WERI-Rb-1 (cell line): ENCODE measurements around the gene TRIM43B.
"Not testable (repeated sequence)": the region's sequence is repeated elsewhere in the genome, so short reads cannot be mapped to it uniquely, and the experiment has no call there.

Source experiments
- DNase-seq: peaks from one replicate; pipeline ENCODE4 v3.0.0-alpha.2; 2020
- H3K27ac ChIP-seq: fragments of 250-450 bp; sonication (Bioruptor Pico); 2 replicates; pipeline ENCODE4 v1.5.1; 2020; ENCODE audit warnings: mild to moderate bottlenecking, moderate library complexity
- H3K27me3 ChIP-seq: fragments of 250-450 bp; sonication (Bioruptor Pico); 2 replicates; pipeline ENCODE4 v1.5.1; 2021; ENCODE audit warnings: mild to moderate bottlenecking, low read depth, moderate library complexity; ENCODE audit not compliant: insufficient read depth, severe bottlenecking
- H3K36me3 ChIP-seq: fragments of 250-450 bp; sonication (Bioruptor Pico); 2 replicates; pipeline ENCODE4 v1.5.1; 2020; ENCODE audit warnings: mild to moderate bottlenecking, moderate library complexity
- H3K4me3 ChIP-seq: 2 replicates; pipeline ENCODE4 v1.5.1; 2011; ENCODE audit warnings: low read depth, mild to moderate bottlenecking, control low read depth, low read length
- H3K9me3 ChIP-seq: fragments of 250-450 bp; sonication (Bioruptor Pico); 2 replicates; pipeline ENCODE4 v1.5.1; 2021; ENCODE audit warnings: mild to moderate bottlenecking, moderate library complexity; ENCODE audit not compliant: severe bottlenecking
- CTCF ChIP-seq: IDR thresholded peaks from 2 replicates; pipeline ENCODE4 v1.5.1; 2011; ENCODE audit warnings: low read depth, mild to moderate bottlenecking, control low read depth, inconsistent platforms, low read length

Gene TRIM43B

GRCh38 chr2:95514718-95515117, 30.2 kb upstream of the TRIM43B start:
- no peak overlapping the region for H3K27ac ChIP-seq
- H3K27me3 ChIP-seq, result no peaks in the 10 kb centered on the region
- DNase-seq, result no peak
- H3K9me3 ChIP-seq, result no peaks in the 10 kb centered on the region
- TF ChIP-seq CTCF, result no peak
- H3K36me3 ChIP-seq, result no peaks in the 10 kb centered on the region
- H3K4me3 ChIP-seq, result no peak overlapping the region

GRCh38 chr2:95514226-95514625, 29.7 kb upstream of the TRIM43B start:
- not testable (repeated sequence) for H3K27me3 ChIP-seq, H3K9me3 ChIP-seq, H3K27ac ChIP-seq, DNase-seq, H3K36me3 ChIP-seq, H3K4me3 ChIP-seq

GRCh38 chr2:95509408-95509807, 24.9 kb upstream of the TRIM43B start:
- H3K27ac ChIP-seq, result no peak overlapping the region
- H3K9me3 ChIP-seq, result no peaks in the 10 kb centered on the region
- no peak for TF ChIP-seq CTCF
- DNase-seq, result no peak
- H3K36me3 ChIP-seq, result no peaks in the 10 kb centered on the region
- H3K27me3 ChIP-seq, result no peaks in the 10 kb centered on the region
- H3K4me3 ChIP-seq, result no peak overlapping the region

GRCh38 chr2:95505222-95505621, 20.7 kb upstream of the TRIM43B start:
- Histone ChIP-seq H3K27ac (no peak overlapping the region), H3K9me3 (no peaks in the 10 kb centered on the region), H3K27me3 (no peaks in the 10 kb centered on the region), H3K4me3 (no peak overlapping the region), H3K36me3 (no peaks in the 10 kb centered on the region)
- no peak for DNase-seq
- no peak for TF ChIP-seq CTCF

GRCh38 chr2:95500854-95501253, 16.3 kb upstream of the TRIM43B start:
- DNase-seq, result no peak
- no peak overlapping the region for H3K27ac ChIP-seq
- TF ChIP-seq CTCF, result no peak
- no peaks in the 10 kb centered on the region for H3K27me3 ChIP-seq
- no peak overlapping the region for H3K4me3 ChIP-seq
- H3K36me3 ChIP-seq, result no peaks in the 10 kb centered on the region
- H3K9me3 ChIP-seq, result no peaks in the 10 kb centered on the region

GRCh38 chr2:95492076-95492475, 7.5 kb upstream of the TRIM43B start:
- H3K36me3 ChIP-seq, DNase-seq, H3K9me3 ChIP-seq, H3K4me3 ChIP-seq, H3K27me3 ChIP-seq, H3K27ac ChIP-seq: not testable (repeated sequence)

GRCh38 chr2:95475025-95475424, 9.5 kb downstream of the TRIM43B start:
- not testable (repeated sequence) for DNase-seq, H3K4me3 ChIP-seq, H3K9me3 ChIP-seq, H3K27ac ChIP-seq, H3K27me3 ChIP-seq, H3K36me3 ChIP-seq

- not testable (repeated sequence) for H3K9me3 ChIP-seq, DNase-seq, H3K4me3 ChIP-seq, H3K27ac ChIP-seq, H3K27me3 ChIP-seq, H3K36me3 ChIP-seq
Observed at GRCh38 chr2:95467984-95468383, 16.6 kb downstream of the TRIM43B start.

GRCh38 chr2:95466572-95466971, 18.0 kb downstream of the TRIM43B start:
- H3K27ac ChIP-seq, H3K36me3 ChIP-seq, H3K4me3 ChIP-seq, H3K9me3 ChIP-seq, H3K27me3 ChIP-seq, DNase-seq: not testable (repeated sequence)

- H3K9me3 ChIP-seq, H3K27me3 ChIP-seq, H3K27ac ChIP-seq, DNase-seq, H3K4me3 ChIP-seq, H3K36me3 ChIP-seq: not testable (repeated sequence)
Observed at GRCh38 chr2:95463292-95463691, 21.3 kb downstream of the TRIM43B start.

GRCh38 chr2:95445317-95445716, 39.2 kb downstream of the TRIM43B start:
- H3K36me3 ChIP-seq, DNase-seq, H3K4me3 ChIP-seq, H3K9me3 ChIP-seq, H3K27ac ChIP-seq, H3K27me3 ChIP-seq: not testable (repeated sequence)
